ENCODE results near the gene KRT75. TPM values are rescaled to one million over a fixed set of nuclear protein-coding genes. Genes with fewer than 3 reads are reported as not detected.

The KRT75 gene
- total and polyA plus RNA-seq, 2 of the 13 experiments (the other 11 are each of a cell fraction or from before 2014, with no cell fraction given), result not detected

- in situ Hi-C loops (cut with HindIII; ENCODE audit: extremely low pct_ligation_motif_present, low pct_unique_long_range_greater_than_20kb), result no loop called here
Measured at GRCh38 chr12:52415870-52416750, 18.1 kb downstream of the KRT75 start.

GRCh38 chr12:52414936-52415335 lies 19.2 kb downstream of the KRT75 start:
- H3K9me3 ChIP-seq (ENCODE audit: low read length), result no peaks in the 10 kb centered on the region
- BruUV-seq (replicated peaks), result no TSS peak
- no peak overlapping the region for H2AFZ ChIP-seq (ENCODE audit: low read length)
- no peak overlapping the region for H3K4me3 ChIP-seq (replicated peaks in 1 of 3; ENCODE audit: insufficient read depth in 1 of 3, low read depth in 2 of 3, low read length in 3 of 3)
- no peak overlapping the region for H3K27ac ChIP-seq (ENCODE audit: extremely low read length, insufficient read depth, low read length)
- H3K36me3 ChIP-seq (replicated peaks in 1 of 2; ENCODE audit: control insufficient read depth in 1 of 2, insufficient read depth in 2 of 2, low read length in 2 of 2), result no peaks in the 10 kb centered on the region
- no peaks in the 10 kb centered on the region; a peak in 1 of 5 replicates for H3K27me3 ChIP-seq (ENCODE audit: control insufficient read depth in 1 of 2, insufficient read depth in 2 of 2, low read length in 2 of 2)
- ChIA-PET CTCF (ENCODE audit: low intra/inter-chr PET ratio, low total read pairs) (no interaction called here), POLR2A (no interaction called here)
- in situ Hi-C loops (cut with HindIII; ENCODE audit: extremely low pct_ligation_motif_present, low pct_unique_long_range_greater_than_20kb), result no loop called here
- no peak for ATAC-seq
- H3K79me2 ChIP-seq (ENCODE audit: insufficient read depth, low read length), result no peaks in the 10 kb centered on the region
- H3K4me1 ChIP-seq (ENCODE audit: insufficient read depth, low read length), result no peaks in the 10 kb centered on the region
- WGBS (ENCODE audit: low lambda C conversion rate), result 15% methylated on average over 3 of the region's 5 CpGs
- no peak overlapping the region for H3K4me2 ChIP-seq (ENCODE audit: low read depth, low read length)
- intact Hi-C loops (cut with micrococcal nuclease; ENCODE audit: unreplicated experiment), result loop anchor here (1.0 kb wide), 1 partner anchor 23 kb away; no protein-coding TSS in a partner anchor
- DNase-seq (ENCODE audit: low spot score), result no peak
- FAIRE-seq, result no peak
- no peaks in the 10 kb centered on the region for H4K20me1 ChIP-seq (ENCODE audit: insufficient read depth, low read length)
- H3K9ac ChIP-seq (ENCODE audit: insufficient read depth, low read depth, low read length), result no peak overlapping the region
- TF ChIP-seq PHF8 (CRISPR knock-in tag; IDR thresholded peaks at IDR 0.05) (no peak), NFIC (IDR thresholded peaks at IDR 0.05; ENCODE audit: low read length) (no peak), KAT7 (CRISPR knock-in tag; IDR thresholded peaks at IDR 0.05; ENCODE audit: borderline replicate concordance) (no peak), NFYC (CRISPR knock-in tag; IDR thresholded peaks at IDR 0.05) (no peak), KMT2A (CRISPR knock-in tag; IDR thresholded peaks at IDR 0.05) (no peak), ZNF556 (CRISPR knock-in tag; IDR thresholded peaks at IDR 0.05; ENCODE audit: borderline replicate concordance) (no peak), ZC3H4 (CRISPR knock-in tag; IDR thresholded peaks at IDR 0.05; ENCODE audit: borderline replicate concordance) (no peak)
- TF ChIP-seq, protein P1, sequence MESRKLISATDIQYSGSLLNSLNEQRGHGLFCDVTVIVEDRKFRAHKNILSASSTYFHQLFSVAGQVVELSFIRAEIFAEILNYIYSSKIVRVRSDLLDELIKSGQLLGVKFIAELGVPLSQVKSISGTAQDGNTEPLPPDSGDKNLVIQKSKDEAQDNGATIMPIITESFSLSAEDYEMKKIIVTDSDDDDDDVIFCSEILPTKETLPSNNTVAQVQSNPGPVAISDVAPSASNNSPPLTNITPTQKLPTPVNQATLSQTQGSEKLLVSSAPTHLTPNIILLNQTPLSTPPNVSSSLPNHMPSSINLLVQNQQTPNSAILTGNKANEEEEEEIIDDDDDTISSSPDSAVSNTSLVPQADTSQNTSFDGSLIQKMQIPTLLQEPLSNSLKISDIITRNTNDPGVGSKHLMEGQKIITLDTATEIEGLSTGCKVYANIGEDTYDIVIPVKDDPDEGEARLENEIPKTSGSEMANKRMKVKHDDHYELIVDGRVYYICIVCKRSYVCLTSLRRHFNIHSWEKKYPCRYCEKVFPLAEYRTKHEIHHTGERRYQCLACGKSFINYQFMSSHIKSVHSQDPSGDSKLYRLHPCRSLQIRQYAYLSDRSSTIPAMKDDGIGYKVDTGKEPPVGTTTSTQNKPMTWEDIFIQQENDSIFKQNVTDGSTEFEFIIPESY (CRISPR knock-in tag; IDR thresholded peaks at IDR 0.05), result no peak
- TF ChIP-seq, protein P2, sequence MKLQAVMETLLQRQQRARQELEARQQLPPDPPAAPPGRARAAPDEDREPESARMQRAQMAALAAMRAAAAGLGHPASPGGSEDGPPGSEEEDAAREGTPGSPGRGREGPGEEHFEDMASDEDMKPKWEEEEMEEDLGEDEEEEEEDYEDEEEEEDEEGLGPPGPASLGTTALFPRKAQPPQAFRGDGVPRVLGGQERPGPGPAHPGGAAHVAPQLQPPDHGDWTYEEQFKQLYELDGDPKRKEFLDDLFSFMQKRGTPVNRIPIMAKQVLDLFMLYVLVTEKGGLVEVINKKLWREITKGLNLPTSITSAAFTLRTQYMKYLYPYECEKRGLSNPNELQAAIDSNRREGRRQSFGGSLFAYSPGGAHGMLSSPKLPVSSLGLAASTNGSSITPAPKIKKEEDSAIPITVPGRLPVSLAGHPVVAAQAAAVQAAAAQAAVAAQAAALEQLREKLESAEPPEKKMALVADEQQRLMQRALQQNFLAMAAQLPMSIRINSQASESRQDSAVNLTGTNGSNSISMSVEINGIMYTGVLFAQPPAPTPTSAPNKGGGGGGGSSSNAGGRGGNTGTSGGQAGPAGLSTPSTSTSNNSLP (IDR thresholded peaks at IDR 0.05; ENCODE audit: low read depth, low read length), result no peak

More at GRCh38 chr12:52415870-52416750, 18.1 kb downstream of the KRT75 start:
- no peak for DNase-seq (ENCODE audit: low spot score)
- Histone ChIP-seq H3K4me3 (replicated peaks in 1 of 3; ENCODE audit: insufficient read depth in 1 of 3, low read depth in 2 of 3, low read length in 3 of 3) (no peak overlapping the region), H3K27ac (ENCODE audit: extremely low read length, insufficient read depth, low read length) (no peak overlapping the region), H4K20me1 (ENCODE audit: insufficient read depth, low read length) (no peaks in the 10 kb centered on the region), H2AFZ (ENCODE audit: low read length) (no peak overlapping the region), H3K4me2 (ENCODE audit: low read depth, low read length) (no peak overlapping the region), H3K36me3 (replicated peaks in 1 of 2; ENCODE audit: control insufficient read depth in 1 of 2, insufficient read depth in 2 of 2, low read length in 2 of 2) (no peaks in the 10 kb centered on the region), H3K27me3 (ENCODE audit: control insufficient read depth in 1 of 2, insufficient read depth in 2 of 2, low read length in 2 of 2) (no peaks in the 10 kb centered on the region; a peak in 1 of 5 replicates), H3K9ac (ENCODE audit: insufficient read depth, low read depth, low read length) (no peak overlapping the region), H3K4me1 (ENCODE audit: insufficient read depth, low read length) (no peaks in the 10 kb centered on the region), H3K79me2 (ENCODE audit: insufficient read depth, low read length) (no peaks in the 10 kb centered on the region), H3K9me3 (ENCODE audit: low read length) (no peaks in the 10 kb centered on the region)
- BruUV-seq (replicated peaks), result no TSS peak
- ATAC-seq, result no peak
- CTCF ChIA-PET (ENCODE audit: low intra/inter-chr PET ratio, low total read pairs), result no interaction called here
- intact Hi-C loops (cut with micrococcal nuclease; ENCODE audit: unreplicated experiment), result loop anchor here (1.0 kb wide), 1 partner anchor 24 kb away; no protein-coding TSS in a partner anchor
- no peak for TF ChIP-seq ZNF839 (CRISPR knock-in tag; IDR thresholded peaks at IDR 0.05; ENCODE audit: borderline replicate concordance)
- peak; percentile 90 for TF ChIP-seq MNT (IDR thresholded peaks at IDR 0.05)
- no peak for FAIRE-seq
- WGBS (ENCODE audit: low lambda C conversion rate), result 43% methylated on average over 10 of the region's 10 CpGs
- POLR2A ChIA-PET, result no interaction called here
